ENCODE measurements around the gene KMT2B.
A peak's percentile ranks its signal among the peaks of the same experiment; 100 is the strongest.
"Not testable (repeated sequence)": the region's sequence is repeated elsewhere in the genome, so short reads cannot be mapped to it uniquely, and the experiment has no call there.

Gene KMT2B

GRCh38 chr19:35719402-35720162 is 1.8 kb downstream of the KMT2B start:
- Histone ChIP-seq H3K36me3 (ENCODE audit: insufficient read depth, low read length) (no peaks in the 10 kb centered on the region; the same call in 1 of the 2 replicates), H3K27me3 (ENCODE audit: insufficient read depth, low read length) (no peaks in the 10 kb centered on the region), H3K27ac (ENCODE audit: low read depth, low read length) (no peak overlapping the region), H3K4me1 (ENCODE audit: control insufficient read depth, insufficient read depth, low read length, unreplicated experiment) (peaks cover 4% of the 10 kb centered on the region), H3K4me3 (ENCODE audit: low read depth, low read length) (peak overlapping the region; percentile 88), H3K79me2 (ENCODE audit: control insufficient read depth, insufficient read depth, low read length, unreplicated experiment) (peaks cover 24% of the 10 kb centered on the region), H2AFZ (ENCODE audit: low read length, unreplicated experiment) (no peak overlapping the region)

- Histone ChIP-seq H3K4me1 (ENCODE audit: control insufficient read depth, insufficient read depth, low read length, unreplicated experiment) (peaks cover 4% of the 10 kb centered on the region), H3K4me3 (ENCODE audit: low read depth, low read length) (no peak overlapping the region; the same call in 1 of the 2 replicates), H2AFZ (ENCODE audit: low read length, unreplicated experiment) (no peak overlapping the region), H3K36me3 (ENCODE audit: insufficient read depth, low read length) (no peaks in the 10 kb centered on the region; the same call in 1 of the 2 replicates), H3K79me2 (ENCODE audit: control insufficient read depth, insufficient read depth, low read length, unreplicated experiment) (peaks cover 24% of the 10 kb centered on the region), H3K27me3 (ENCODE audit: insufficient read depth, low read length) (no peaks in the 10 kb centered on the region), H3K27ac (ENCODE audit: low read depth, low read length) (no peak overlapping the region)
These were observed 2.3 kb downstream of the KMT2B start for GRCh38 chr19:35720163-35720524.

- Histone ChIP-seq H3K27ac (ENCODE audit: low read depth, low read length) (no peak overlapping the region), H3K36me3 (ENCODE audit: insufficient read depth, low read length) (no peaks in the 10 kb centered on the region; the same call in 1 of the 2 replicates), H3K27me3 (ENCODE audit: insufficient read depth, low read length) (no peaks in the 10 kb centered on the region), H2AFZ (ENCODE audit: low read length, unreplicated experiment) (no peak overlapping the region), H3K4me1 (ENCODE audit: control insufficient read depth, insufficient read depth, low read length, unreplicated experiment) (peaks cover 4% of the 10 kb centered on the region), H3K4me3 (ENCODE audit: low read depth, low read length) (no peak overlapping the region), H3K79me2 (ENCODE audit: control insufficient read depth, insufficient read depth, low read length, unreplicated experiment) (peaks cover 24% of the 10 kb centered on the region)
These were observed 2.8 kb downstream of the KMT2B start for GRCh38 chr19:35720648-35721047.

GRCh38 chr19:35721374-35721773 is 3.6 kb downstream of the KMT2B start:
- Histone ChIP-seq H3K79me2 (ENCODE audit: control insufficient read depth, insufficient read depth, low read length, unreplicated experiment) (peaks cover 24% of the 10 kb centered on the region), H3K27me3 (ENCODE audit: insufficient read depth, low read length) (no peaks in the 10 kb centered on the region), H3K4me3 (ENCODE audit: low read depth, low read length) (no peak overlapping the region), H3K4me1 (ENCODE audit: control insufficient read depth, insufficient read depth, low read length, unreplicated experiment) (no peaks in the 10 kb centered on the region), H3K36me3 (ENCODE audit: insufficient read depth, low read length) (peaks cover 5% of the 10 kb centered on the region; the same call in 1 of the 2 replicates), H2AFZ (ENCODE audit: low read length, unreplicated experiment) (no peak overlapping the region), H3K27ac (ENCODE audit: low read depth, low read length) (no peak overlapping the region)

GRCh38 chr19:35722461-35722860 is 4.7 kb downstream of the KMT2B start:
- Histone ChIP-seq H3K4me1 (ENCODE audit: control insufficient read depth, insufficient read depth, low read length, unreplicated experiment) (no peaks in the 10 kb centered on the region), H3K36me3 (ENCODE audit: insufficient read depth, low read length) (peaks cover 5% of the 10 kb centered on the region; the same call in 1 of the 2 replicates)

GRCh38 chr19:35722897-35723296 is 5.1 kb downstream of the KMT2B start:
- Histone ChIP-seq H3K36me3 (ENCODE audit: insufficient read depth, low read length) (peaks cover 5% of the 10 kb centered on the region; the same call in 1 of the 2 replicates), H3K4me1 (ENCODE audit: control insufficient read depth, insufficient read depth, low read length, unreplicated experiment) (no peaks in the 10 kb centered on the region), H3K27ac (ENCODE audit: low read depth, low read length) (no peak overlapping the region), H3K27me3 (ENCODE audit: insufficient read depth, low read length) (no peaks in the 10 kb centered on the region), H3K79me2 (ENCODE audit: control insufficient read depth, insufficient read depth, low read length, unreplicated experiment) (peaks cover 24% of the 10 kb centered on the region), H3K4me3 (ENCODE audit: low read depth, low read length) (no peak overlapping the region), H2AFZ (ENCODE audit: low read length, unreplicated experiment) (no peak overlapping the region)

More at GRCh38 chr19:35722461-35722860, 4.7 kb downstream of the KMT2B start:
- Histone ChIP-seq H3K79me2 (ENCODE audit: control insufficient read depth, insufficient read depth, low read length, unreplicated experiment) (peaks cover 24% of the 10 kb centered on the region), H3K27ac (ENCODE audit: low read depth, low read length) (no peak overlapping the region), H3K27me3 (ENCODE audit: insufficient read depth, low read length) (no peaks in the 10 kb centered on the region), H2AFZ (ENCODE audit: low read length, unreplicated experiment) (no peak overlapping the region), H3K4me3 (ENCODE audit: low read depth, low read length) (no peak overlapping the region)

GRCh38 chr19:35723671-35724070 is 5.9 kb downstream of the KMT2B start:
- peaks cover 16% of the 10 kb centered on the region for H3K79me2 ChIP-seq (ENCODE audit: control insufficient read depth, insufficient read depth, low read length, unreplicated experiment)
- no peak overlapping the region for H3K27ac ChIP-seq (ENCODE audit: low read depth, low read length)
- H2AFZ ChIP-seq (ENCODE audit: low read length, unreplicated experiment): no peak overlapping the region
- H3K27me3 ChIP-seq (ENCODE audit: insufficient read depth, low read length): no peaks in the 10 kb centered on the region
- H3K36me3 ChIP-seq (ENCODE audit: insufficient read depth, low read length): peaks cover 5% of the 10 kb centered on the region; the same call in 1 of the 2 replicates
- H3K4me3 ChIP-seq (ENCODE audit: low read depth, low read length): no peak overlapping the region
- H3K4me1 ChIP-seq (ENCODE audit: control insufficient read depth, insufficient read depth, low read length, unreplicated experiment): no peaks in the 10 kb centered on the region

- not testable (repeated sequence) for H3K4me1 ChIP-seq (ENCODE audit: control insufficient read depth, insufficient read depth, low read length, unreplicated experiment); H3K27ac ChIP-seq (ENCODE audit: low read depth, low read length); H3K27me3 ChIP-seq (ENCODE audit: insufficient read depth, low read length); H2AFZ ChIP-seq (ENCODE audit: low read length, unreplicated experiment); H3K36me3 ChIP-seq (ENCODE audit: insufficient read depth, low read length); H3K4me3 ChIP-seq (ENCODE audit: low read depth, low read length)
- H3K79me2 ChIP-seq (ENCODE audit: control insufficient read depth, insufficient read depth, low read length, unreplicated experiment): peaks cover 12% of the 10 kb centered on the region
These were observed 6.3 kb downstream of the KMT2B start for GRCh38 chr19:35724132-35724531.

GRCh38 chr19:35724560-35724959 is 6.8 kb downstream of the KMT2B start:
- Histone ChIP-seq H3K36me3 (ENCODE audit: insufficient read depth, low read length) (peaks cover 5% of the 10 kb centered on the region; the same call in 1 of the 2 replicates), H3K4me1 (ENCODE audit: control insufficient read depth, insufficient read depth, low read length, unreplicated experiment) (no peaks in the 10 kb centered on the region), H3K27ac (ENCODE audit: low read depth, low read length) (no peak overlapping the region), H3K4me3 (ENCODE audit: low read depth, low read length) (no peak overlapping the region), H3K79me2 (ENCODE audit: control insufficient read depth, insufficient read depth, low read length, unreplicated experiment) (peaks cover 7% of the 10 kb centered on the region), H3K27me3 (ENCODE audit: insufficient read depth, low read length) (no peaks in the 10 kb centered on the region), H2AFZ (ENCODE audit: low read length, unreplicated experiment) (no peak overlapping the region)

GRCh38 chr19:35725216-35725861 is 7.5 kb downstream of the KMT2B start:
- H3K4me1 ChIP-seq (ENCODE audit: control insufficient read depth, insufficient read depth, low read length, unreplicated experiment): no peaks in the 10 kb centered on the region
- peaks cover 5% of the 10 kb centered on the region; the same call in 1 of the 2 replicates for H3K36me3 ChIP-seq (ENCODE audit: insufficient read depth, low read length)
- H3K79me2 ChIP-seq (ENCODE audit: control insufficient read depth, insufficient read depth, low read length, unreplicated experiment): no peaks in the 10 kb centered on the region
- no peak overlapping the region for H3K4me3 ChIP-seq (ENCODE audit: low read depth, low read length)
- H3K27me3 ChIP-seq (ENCODE audit: insufficient read depth, low read length): no peaks in the 10 kb centered on the region
- H3K27ac ChIP-seq (ENCODE audit: low read depth, low read length): no peak overlapping the region
- H2AFZ ChIP-seq (ENCODE audit: low read length, unreplicated experiment): no peak overlapping the region
